GM12873 (cell line): ENCODE data around the gene DOHH.

Source experiments
- TF ChIP-seq, protein P1 (sequence below): IDR thresholded peaks from 2 replicates; pipeline ENCODE4 v1.5.1; 2012; ENCODE audit warnings: low read depth, mild to moderate bottlenecking, moderate library complexity, low read length, control low read depth; ENCODE audit not compliant: insufficient read depth; ENCODE audit errors: missing control alignments

The DOHH gene

DNA sequence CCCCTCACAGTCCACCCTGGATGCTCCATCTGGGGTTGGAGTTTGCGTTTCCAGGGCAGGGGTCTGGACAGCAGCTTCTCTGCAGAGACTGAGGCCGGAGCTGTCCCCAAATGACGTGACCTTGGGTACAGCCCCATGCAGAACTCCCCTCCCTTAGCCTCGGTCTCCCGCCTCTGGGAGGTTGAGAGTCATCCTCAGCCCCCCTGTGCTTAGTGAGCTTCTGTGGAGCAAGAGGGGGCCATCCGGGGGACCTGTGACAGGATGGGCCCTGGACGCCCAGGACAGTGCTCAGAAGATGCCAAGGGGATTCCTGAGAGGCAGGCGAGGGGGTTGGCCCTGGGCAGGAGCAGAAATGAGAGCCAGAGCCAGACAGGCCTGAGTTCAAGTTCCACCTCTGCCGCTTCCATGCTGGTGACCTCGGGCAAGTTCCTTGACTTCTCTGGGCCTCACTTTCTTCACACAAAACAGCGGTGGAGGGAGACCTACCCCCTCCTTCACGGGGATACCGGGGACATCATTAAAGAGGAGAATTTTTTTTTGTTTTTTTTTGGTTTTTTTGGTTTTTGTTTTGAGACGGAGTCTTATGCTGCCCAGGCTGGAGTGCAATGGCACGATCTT is 40.4 kb downstream of the DOHH start:
- TF ChIP-seq, protein P1, sequence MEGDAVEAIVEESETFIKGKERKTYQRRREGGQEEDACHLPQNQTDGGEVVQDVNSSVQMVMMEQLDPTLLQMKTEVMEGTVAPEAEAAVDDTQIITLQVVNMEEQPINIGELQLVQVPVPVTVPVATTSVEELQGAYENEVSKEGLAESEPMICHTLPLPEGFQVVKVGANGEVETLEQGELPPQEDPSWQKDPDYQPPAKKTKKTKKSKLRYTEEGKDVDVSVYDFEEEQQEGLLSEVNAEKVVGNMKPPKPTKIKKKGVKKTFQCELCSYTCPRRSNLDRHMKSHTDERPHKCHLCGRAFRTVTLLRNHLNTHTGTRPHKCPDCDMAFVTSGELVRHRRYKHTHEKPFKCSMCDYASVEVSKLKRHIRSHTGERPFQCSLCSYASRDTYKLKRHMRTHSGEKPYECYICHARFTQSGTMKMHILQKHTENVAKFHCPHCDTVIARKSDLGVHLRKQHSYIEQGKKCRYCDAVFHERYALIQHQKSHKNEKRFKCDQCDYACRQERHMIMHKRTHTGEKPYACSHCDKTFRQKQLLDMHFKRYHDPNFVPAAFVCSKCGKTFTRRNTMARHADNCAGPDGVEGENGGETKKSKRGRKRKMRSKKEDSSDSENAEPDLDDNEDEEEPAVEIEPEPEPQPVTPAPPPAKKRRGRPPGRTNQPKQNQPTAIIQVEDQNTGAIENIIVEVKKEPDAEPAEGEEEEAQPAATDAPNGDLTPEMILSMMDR: no peak

DNA sequence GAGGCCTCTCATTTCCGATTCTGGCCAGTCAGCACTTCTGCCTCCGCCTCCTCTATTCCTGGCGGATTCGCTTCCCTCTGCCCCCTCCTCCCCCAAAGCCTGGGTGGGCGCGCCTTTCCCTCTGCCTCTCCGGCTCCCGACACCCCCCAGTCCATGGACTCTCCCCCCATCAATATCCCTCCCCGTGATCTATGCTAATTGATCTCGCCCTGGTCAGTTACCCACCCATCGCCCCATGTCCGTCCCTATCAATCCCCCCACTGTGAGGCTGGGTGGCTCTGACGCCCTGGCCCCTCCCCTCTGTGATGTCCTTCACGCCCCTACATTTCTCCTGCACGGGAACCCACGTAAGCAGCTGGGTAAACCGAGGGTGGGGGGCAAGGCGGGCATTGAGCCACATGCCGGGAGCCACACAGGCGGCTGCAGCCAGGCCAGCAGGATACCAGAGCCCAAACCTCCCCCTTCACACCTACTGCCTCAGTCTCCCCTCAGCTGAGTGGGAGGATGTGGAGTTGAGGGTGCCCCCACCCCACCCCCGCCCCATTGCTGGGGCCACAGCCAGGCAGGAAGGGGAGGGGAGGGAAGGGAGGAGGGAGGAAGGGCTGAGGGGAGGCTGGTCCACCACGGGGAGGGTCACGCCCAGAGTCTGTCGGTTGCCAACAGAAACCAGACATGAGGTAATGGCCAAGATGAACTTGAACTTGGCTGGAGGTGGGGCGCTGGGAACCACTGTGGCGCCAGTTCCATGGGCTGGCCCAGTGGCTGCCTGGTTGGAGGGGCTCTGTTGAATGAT is 41.2 kb downstream of the DOHH start:
- TF ChIP-seq, protein P1: no peak

GRCh38 chr19:3458229-3459088 is 42.0 kb downstream of the DOHH start:
- TF ChIP-seq, protein P1: no peak

- TF ChIP-seq, protein P1: no peak
Observed at GRCh38 chr19:3457528-3458228, 42.8 kb downstream of the DOHH start.

DNA sequence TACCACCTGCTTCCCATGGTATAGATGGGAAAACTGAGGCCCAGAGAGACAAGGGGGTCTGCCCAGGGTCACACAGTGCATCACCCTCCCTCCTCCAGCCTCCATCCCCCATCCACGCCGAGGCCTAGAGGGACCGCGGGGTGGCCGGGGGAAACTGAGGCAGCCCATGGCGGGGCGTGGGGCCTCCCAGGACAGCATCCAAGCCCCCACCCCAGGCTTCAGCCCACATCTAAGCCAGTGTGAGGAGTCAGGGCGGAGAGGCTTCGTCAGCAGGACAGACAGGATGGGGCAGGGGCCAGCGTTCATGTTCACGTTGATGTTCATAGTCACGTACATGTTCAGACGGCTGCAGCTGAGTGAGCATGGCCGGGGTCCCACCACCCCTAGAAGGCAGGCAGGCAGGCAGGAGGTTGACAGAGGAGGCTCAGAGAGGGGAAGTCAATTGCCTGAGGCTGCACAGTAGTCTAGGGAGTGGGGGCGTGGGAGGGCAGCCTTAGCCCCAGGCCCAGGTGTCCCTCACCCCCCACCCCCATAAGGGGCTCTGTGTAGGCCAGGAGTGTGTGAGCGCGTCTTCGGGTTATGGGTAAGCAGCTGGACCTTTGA is 43.4 kb downstream of the DOHH start:
- TF ChIP-seq, protein P1: no peak

DNA sequence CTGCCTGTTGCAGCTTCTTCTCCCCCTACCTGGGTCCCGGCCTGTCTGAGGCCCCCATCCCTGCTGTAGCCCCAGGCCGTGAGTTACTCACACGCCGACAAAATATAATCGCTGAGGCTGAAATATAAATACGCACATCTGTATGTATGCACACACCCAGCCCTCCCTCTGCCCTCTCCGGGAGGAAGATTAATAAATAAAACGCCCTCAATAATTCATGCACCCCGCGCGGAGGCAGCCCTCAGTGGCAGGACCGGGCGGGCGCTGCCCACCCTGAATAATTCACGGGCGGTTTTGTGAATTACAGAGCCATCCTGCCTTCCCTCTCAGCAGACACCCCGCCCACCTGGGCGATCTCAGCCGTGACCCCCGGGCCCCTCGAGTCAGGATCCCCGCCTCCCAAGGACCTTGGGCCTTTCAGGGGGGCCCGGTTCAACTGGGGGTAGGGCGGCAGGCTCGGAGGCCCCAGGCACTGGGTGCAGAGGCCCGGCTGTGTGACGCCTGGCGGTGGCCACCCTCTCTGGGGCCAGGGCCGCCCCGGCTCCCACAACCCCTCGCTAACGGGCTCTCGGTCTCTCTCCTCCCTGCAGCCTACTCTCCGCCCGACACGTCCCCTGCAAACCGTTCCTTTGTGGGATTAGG is 44.4 kb downstream of the DOHH start:
- TF ChIP-seq, protein P1: no peak
